Ectodermal cell (in vitro differentiated cells): Measurements from ENCODE around the gene ST7.
"Not testable (repeated sequence)": the region's sequence is repeated elsewhere in the genome, so short reads cannot be mapped to it uniquely, and the experiment has no call there.

Source experiments
- H3K27ac ChIP-seq: 2 replicates; pipeline ENCODE4 v1.7.0; 2013; ENCODE audit warnings: mild to moderate bottlenecking, low read depth, low read length; ENCODE audit not compliant: insufficient read depth, poor library complexity, severe bottlenecking
- H3K27me3 ChIP-seq: 2 replicates; pipeline ENCODE4 v1.7.0; 2013; ENCODE audit warnings: mild to moderate bottlenecking, low read length; ENCODE audit not compliant: insufficient read depth, control insufficient read depth, poor library complexity, severe bottlenecking
- H3K36me3 ChIP-seq: one replicate; pipeline ENCODE4 v1.7.0; 2013; ENCODE audit warnings: low read length; ENCODE audit not compliant: control insufficient read depth, insufficient read depth
- H3K4me1 ChIP-seq: one replicate; pipeline ENCODE4 v1.7.0; 2013; ENCODE audit warnings: low read length; ENCODE audit not compliant: control insufficient read depth, insufficient read depth
- H3K4me3 ChIP-seq: 2 replicates; pipeline ENCODE4 v1.7.0; 2013; ENCODE audit warnings: low read depth, low read length, control low read depth; ENCODE audit not compliant: insufficient read depth
- H3K9me3 ChIP-seq: 2 replicates; pipeline ENCODE4 v1.7.0; 2013; ENCODE audit warnings: mild to moderate bottlenecking, low read length, moderate library complexity; ENCODE audit not compliant: control insufficient read depth
- WGBS, 2 experiments: methylation state at CpG; one replicate each; pipeline ENCODE4 v1.1.7; 2013; ENCODE audit warnings: missing lambda C conversion rate in 2 of 2; 5-methylcytosine and 5-hydroxymethylcytosine counted together

The ST7 gene

GRCh38 chr7:116961966-116962673, 8.8 kb downstream of the ST7 start:
- 87 to 97% methylated on average over 4 of the region's 4 CpGs for WGBS, 2 experiments
- H3K27me3 ChIP-seq, H3K9me3 ChIP-seq, H3K27ac ChIP-seq, H3K36me3 ChIP-seq, H3K4me3 ChIP-seq, H3K4me1 ChIP-seq: not testable (repeated sequence)

- H3K9me3 ChIP-seq = no peaks in the 10 kb centered on the region
- no peak overlapping the region for H3K4me3 ChIP-seq
- H3K4me1 ChIP-seq = no peaks in the 10 kb centered on the region
- no peak overlapping the region for H3K27ac ChIP-seq
- H3K36me3 ChIP-seq = no peaks in the 10 kb centered on the region
- H3K27me3 ChIP-seq = no peaks in the 10 kb centered on the region
Measured at GRCh38 chr7:116963234-116963633, 9.9 kb downstream of the ST7 start.

GRCh38 chr7:116966601-116967000, 13.3 kb downstream of the ST7 start:
- H3K9me3 ChIP-seq = no peaks in the 10 kb centered on the region
- H3K36me3 ChIP-seq = no peaks in the 10 kb centered on the region
- no peak overlapping the region for H3K4me3 ChIP-seq
- H3K4me1 ChIP-seq = peaks cover 3% of the 10 kb centered on the region
- no peak overlapping the region for H3K27ac ChIP-seq
- no peaks in the 10 kb centered on the region for H3K27me3 ChIP-seq

GRCh38 chr7:116967254-116967922, 14.1 kb downstream of the ST7 start:
- Histone ChIP-seq H3K27me3 (no peaks in the 10 kb centered on the region), H3K27ac (no peak overlapping the region), H3K4me1 (peaks cover 5% of the 10 kb centered on the region), H3K9me3 (no peaks in the 10 kb centered on the region), H3K36me3 (no peaks in the 10 kb centered on the region), H3K4me3 (no peak overlapping the region)
- 98 to 99% methylated on average over 5 of the region's 5 CpGs for WGBS, 2 experiments

- H3K27ac ChIP-seq = no peak overlapping the region
- 100% methylated on average over 1 of the region's 1 CpG; no CpG with 5 or more reads in 1 of the 2 experiments for WGBS, 2 experiments
- H3K36me3 ChIP-seq = no peaks in the 10 kb centered on the region
- H3K4me3 ChIP-seq = no peak overlapping the region
- H3K27me3 ChIP-seq = no peaks in the 10 kb centered on the region
- no peaks in the 10 kb centered on the region for H3K9me3 ChIP-seq
- H3K4me1 ChIP-seq = peaks cover 5% of the 10 kb centered on the region
Measured at GRCh38 chr7:116967983-116968382, 14.7 kb downstream of the ST7 start.

- Histone ChIP-seq H3K27ac (no peak overlapping the region), H3K4me1 (peaks cover 5% of the 10 kb centered on the region), H3K9me3 (no peaks in the 10 kb centered on the region), H3K36me3 (no peaks in the 10 kb centered on the region), H3K4me3 (no peak overlapping the region), H3K27me3 (no peaks in the 10 kb centered on the region)
Measured at GRCh38 chr7:116968631-116969030, 15.3 kb downstream of the ST7 start.

- 68 to 74% methylated on average over 3 of the region's 3 CpGs for WGBS, 2 experiments
- no peaks in the 10 kb centered on the region for H3K36me3 ChIP-seq
Measured at GRCh38 chr7:116969371-116969902, 16.1 kb downstream of the ST7 start.

GRCh38 chr7:116970238-116970910, 17.1 kb downstream of the ST7 start:
- Histone ChIP-seq H3K36me3 (no peaks in the 10 kb centered on the region), H3K4me1 (peaks cover 5% of the 10 kb centered on the region), H3K9me3 (no peaks in the 10 kb centered on the region), H3K27me3 (no peaks in the 10 kb centered on the region), H3K27ac (no peak overlapping the region), H3K4me3 (no peak overlapping the region)
- WGBS, 2 experiments = 87 to 95% methylated on average over 3 of the region's 3 CpGs

More at GRCh38 chr7:116969371-116969902, 16.1 kb downstream of the ST7 start:
- Histone ChIP-seq H3K9me3 (no peaks in the 10 kb centered on the region), H3K4me1 (peaks cover 5% of the 10 kb centered on the region), H3K27ac (no peak overlapping the region), H3K27me3 (no peaks in the 10 kb centered on the region), H3K4me3 (no peak overlapping the region)

GRCh38 chr7:116971153-116971552, 17.9 kb downstream of the ST7 start:
- H3K36me3 ChIP-seq, H3K27me3 ChIP-seq, H3K27ac ChIP-seq, H3K4me1 ChIP-seq, H3K4me3 ChIP-seq, H3K9me3 ChIP-seq: not testable (repeated sequence)

- Histone ChIP-seq H3K4me3 (no peak overlapping the region), H3K27ac (no peak overlapping the region), H3K27me3 (no peaks in the 10 kb centered on the region), H3K4me1 (peaks cover 5% of the 10 kb centered on the region), H3K9me3 (no peaks in the 10 kb centered on the region), H3K36me3 (no peaks in the 10 kb centered on the region)
- 56 to 60% methylated on average over 4 of the region's 4 CpGs for WGBS, 2 experiments
Measured at GRCh38 chr7:116971869-116972268, 18.6 kb downstream of the ST7 start.
